Measurements from ENCODE around the gene DCC.

Gene DCC

GRCh38 chr18:52572036-52573000 lies 232.3 kb downstream of the DCC start:
- H3K4me3 ChIP-seq (ENCODE audit: severe bottlenecking): no peak overlapping the region
- H3K27me3 ChIP-seq (ENCODE audit: insufficient read depth, poor library complexity, severe bottlenecking): no peaks in the 10 kb centered on the region
- H3K9me3 ChIP-seq (ENCODE audit: severe bottlenecking): no peaks in the 10 kb centered on the region
- TF ChIP-seq CTCF (IDR thresholded peaks at IDR 0.05; ENCODE audit: poor library complexity, severe bottlenecking): no peak
- no peak overlapping the region for H3K27ac ChIP-seq (ENCODE audit: poor library complexity, severe bottlenecking)
- no peaks in the 10 kb centered on the region for H3K36me3 ChIP-seq (ENCODE audit: low read depth)
- DNase-seq (ENCODE audit: low spot score) (no peak), ATAC-seq (ENCODE audit: low read depth) (no peak)
- H3K4me1 ChIP-seq (ENCODE audit: insufficient read depth, poor library complexity, severe bottlenecking): no peaks in the 10 kb centered on the region

GRCh38 chr18:52577795-52578194 lies 237.8 kb downstream of the DCC start:
- Histone ChIP-seq H3K9me3 (ENCODE audit: severe bottlenecking) (no peaks in the 10 kb centered on the region), H3K36me3 (ENCODE audit: low read depth) (no peaks in the 10 kb centered on the region), H3K27ac (ENCODE audit: poor library complexity, severe bottlenecking) (no peak overlapping the region), H3K4me3 (ENCODE audit: severe bottlenecking) (no peak overlapping the region), H3K27me3 (ENCODE audit: insufficient read depth, poor library complexity, severe bottlenecking) (no peaks in the 10 kb centered on the region), H3K4me1 (ENCODE audit: insufficient read depth, poor library complexity, severe bottlenecking) (no peaks in the 10 kb centered on the region)
- ATAC-seq (ENCODE audit: low read depth): no peak
- TF ChIP-seq CTCF (IDR thresholded peaks at IDR 0.05; ENCODE audit: poor library complexity, severe bottlenecking): no peak
- no peak for DNase-seq (ENCODE audit: low spot score)

GRCh38 chr18:52582061-52582460 lies 242.1 kb downstream of the DCC start:
- no peaks in the 10 kb centered on the region for H3K9me3 ChIP-seq (ENCODE audit: severe bottlenecking)
- no peaks in the 10 kb centered on the region for H3K4me1 ChIP-seq (ENCODE audit: insufficient read depth, poor library complexity, severe bottlenecking)
- no peak overlapping the region for H3K27ac ChIP-seq (ENCODE audit: poor library complexity, severe bottlenecking)
- H3K27me3 ChIP-seq (ENCODE audit: insufficient read depth, poor library complexity, severe bottlenecking): no peaks in the 10 kb centered on the region
- no peak for DNase-seq (ENCODE audit: low spot score)
- no peaks in the 10 kb centered on the region for H3K36me3 ChIP-seq (ENCODE audit: low read depth)
- ATAC-seq (ENCODE audit: low read depth): no peak
- no peak overlapping the region for H3K4me3 ChIP-seq (ENCODE audit: severe bottlenecking)
- TF ChIP-seq CTCF (IDR thresholded peaks at IDR 0.05; ENCODE audit: poor library complexity, severe bottlenecking): no peak

GRCh38 chr18:52582516-52582915 lies 242.5 kb downstream of the DCC start:
- Histone ChIP-seq H3K4me1 (ENCODE audit: insufficient read depth, poor library complexity, severe bottlenecking) (no peaks in the 10 kb centered on the region), H3K9me3 (ENCODE audit: severe bottlenecking) (no peaks in the 10 kb centered on the region), H3K27me3 (ENCODE audit: insufficient read depth, poor library complexity, severe bottlenecking) (no peaks in the 10 kb centered on the region), H3K4me3 (ENCODE audit: severe bottlenecking) (no peak overlapping the region), H3K27ac (ENCODE audit: poor library complexity, severe bottlenecking) (no peak overlapping the region), H3K36me3 (ENCODE audit: low read depth) (no peaks in the 10 kb centered on the region)
- TF ChIP-seq CTCF (IDR thresholded peaks at IDR 0.05; ENCODE audit: poor library complexity, severe bottlenecking): no peak
- DNase-seq (ENCODE audit: low spot score): no peak
- no peak for ATAC-seq (ENCODE audit: low read depth)

- no peaks in the 10 kb centered on the region for H3K27me3 ChIP-seq (ENCODE audit: insufficient read depth, poor library complexity, severe bottlenecking)
- no peaks in the 10 kb centered on the region for H3K4me1 ChIP-seq (ENCODE audit: insufficient read depth, poor library complexity, severe bottlenecking)
- H3K4me3 ChIP-seq (ENCODE audit: severe bottlenecking): no peak overlapping the region
- TF ChIP-seq CTCF (IDR thresholded peaks at IDR 0.05; ENCODE audit: poor library complexity, severe bottlenecking): no peak
- no peak overlapping the region for H3K27ac ChIP-seq (ENCODE audit: poor library complexity, severe bottlenecking)
- H3K9me3 ChIP-seq (ENCODE audit: severe bottlenecking): no peaks in the 10 kb centered on the region
- no peak for DNase-seq (ENCODE audit: low spot score)
- ATAC-seq (ENCODE audit: low read depth): no peak
- no peaks in the 10 kb centered on the region for H3K36me3 ChIP-seq (ENCODE audit: low read depth)
These were observed 248.9 kb downstream of the DCC start for GRCh38 chr18:52588931-52589330.
